Measurements from ENCODE around the gene PEAK1.

The PEAK1 gene

DNA sequence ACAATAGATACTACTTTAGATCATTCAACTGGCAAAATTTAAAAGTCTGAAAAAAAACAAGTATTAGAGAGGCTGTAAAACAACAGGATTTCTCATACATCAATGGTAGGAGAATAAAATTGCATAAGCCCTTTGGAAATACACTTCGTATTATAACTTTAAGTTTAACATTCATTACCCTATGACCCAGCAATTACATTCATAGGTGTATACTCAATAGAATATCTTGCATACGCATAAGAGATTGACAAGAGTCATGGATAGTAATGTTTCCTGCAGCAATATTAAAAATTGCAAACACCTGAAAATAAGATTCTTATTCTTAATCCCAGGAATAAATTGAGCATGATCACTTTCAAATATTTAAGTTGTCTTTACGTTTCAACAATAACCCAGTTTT, 63.6 kb downstream of the PEAK1 start:
- Histone ChIP-seq H2BK5ac (ENCODE audit: low read depth, low read length, poor library complexity) (no peak overlapping the region), H3K79me1 (ENCODE audit: low read length) (no peaks in the 10 kb centered on the region), H3K27me3 (ENCODE audit: insufficient read depth, low read length) (no peaks in the 10 kb centered on the region), H3K4me2 (ENCODE audit: low read length) (no peak overlapping the region), H2BK120ac (ENCODE audit: insufficient read depth, low read length, poor library complexity) (no peak overlapping the region), H3K4me1 (ENCODE audit: control insufficient read depth in 1 of 2, insufficient read depth in 2 of 2, low read length in 2 of 2) (peaks cover 0 to 2% of the 10 kb centered on the region in 2 experiments), H3K27ac (ENCODE audit: low read depth, low read length) (no peak overlapping the region), H3K79me2 (ENCODE audit: control insufficient read depth, insufficient read depth, low read length, poor library complexity) (no peaks in the 10 kb centered on the region), H3K18ac (ENCODE audit: low read length) (no peak overlapping the region), H3K14ac (ENCODE audit: low read length) (no peak overlapping the region), H3K4me3 (ENCODE audit: low read depth, low read length) (no peak overlapping the region), H2BK12ac (ENCODE audit: low read length) (no peak overlapping the region), H4K8ac (ENCODE audit: low read depth, low read length) (no peak overlapping the region), H3K9me3 (ENCODE audit: insufficient read depth, low read depth, low read length) (no peaks in the 10 kb centered on the region), H4K91ac (ENCODE audit: low read depth, low read length) (no peak overlapping the region), H3K9ac (ENCODE audit: low read length) (no peak overlapping the region), H4K12ac (ENCODE audit: low read depth, low read length) (no peak overlapping the region), H3K23ac (ENCODE audit: low read length) (no peak overlapping the region), H2AK5ac (ENCODE audit: low read length) (no peak overlapping the region), H3K4ac (ENCODE audit: low read depth, low read length) (no peak overlapping the region), H3K36me3 (ENCODE audit: control insufficient read depth in 1 of 2, insufficient read depth in 2 of 2, low read length in 2 of 2) (no peaks in the 10 kb centered on the region), H2AFZ (ENCODE audit: insufficient read depth, low read length, poor library complexity) (no peak overlapping the region)
- no peak for DNase-seq
- no CpG with 5 or more reads among the region's 3 CpGs for WGBS (ENCODE audit: extremely low coverage, insufficient coverage, insufficient read length)

DNA sequence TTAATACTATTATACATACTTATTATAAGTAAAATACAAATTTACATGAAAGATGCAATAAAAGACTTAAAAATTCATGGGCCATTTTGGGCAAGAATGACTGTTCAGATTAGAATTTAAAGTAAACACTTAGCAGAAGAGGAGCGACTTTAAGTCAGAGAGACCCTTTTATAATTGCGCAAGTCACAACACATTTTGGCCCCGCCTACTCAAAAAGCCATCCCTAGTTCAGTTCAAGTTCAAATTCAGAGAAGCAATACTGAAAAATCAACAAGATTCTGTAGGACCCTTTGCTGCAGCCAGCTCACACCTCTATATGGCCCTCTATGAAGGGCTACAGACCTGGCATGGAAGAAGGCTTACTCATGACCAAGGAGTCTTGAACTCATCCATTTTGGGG, 64.6 kb downstream of the PEAK1 start:
- Histone ChIP-seq H3K79me1 (ENCODE audit: low read length) (no peaks in the 10 kb centered on the region), H3K36me3 (ENCODE audit: control insufficient read depth in 1 of 2, insufficient read depth in 2 of 2, low read length in 2 of 2) (no peaks in the 10 kb centered on the region), H3K27ac (ENCODE audit: low read depth, low read length) (no peak overlapping the region), H4K91ac (ENCODE audit: low read depth, low read length) (no peak overlapping the region), H3K4ac (ENCODE audit: low read depth, low read length) (no peak overlapping the region), H3K9ac (ENCODE audit: low read length) (no peak overlapping the region), H2BK12ac (ENCODE audit: low read length) (no peak overlapping the region), H3K4me2 (ENCODE audit: low read length) (no peak overlapping the region), H3K79me2 (ENCODE audit: control insufficient read depth, insufficient read depth, low read length, poor library complexity) (no peaks in the 10 kb centered on the region), H2AK5ac (ENCODE audit: low read length) (no peak overlapping the region), H3K23ac (ENCODE audit: low read length) (no peak overlapping the region), H3K9me3 (ENCODE audit: insufficient read depth, low read depth, low read length) (no peaks in the 10 kb centered on the region), H2BK5ac (ENCODE audit: low read depth, low read length, poor library complexity) (no peak overlapping the region), H2BK120ac (ENCODE audit: insufficient read depth, low read length, poor library complexity) (no peak overlapping the region), H3K27me3 (ENCODE audit: insufficient read depth, low read length) (no peaks in the 10 kb centered on the region), H4K8ac (ENCODE audit: low read depth, low read length) (no peak overlapping the region), H3K18ac (ENCODE audit: low read length) (no peak overlapping the region), H3K14ac (ENCODE audit: low read length) (no peak overlapping the region), H4K12ac (ENCODE audit: low read depth, low read length) (no peak overlapping the region), H3K4me1 (ENCODE audit: control insufficient read depth in 1 of 2, insufficient read depth in 2 of 2, low read length in 2 of 2) (peaks cover 0 to 2% of the 10 kb centered on the region in 2 experiments), H2AFZ (ENCODE audit: insufficient read depth, low read length, poor library complexity) (no peak overlapping the region), H3K4me3 (ENCODE audit: low read depth, low read length) (no peak overlapping the region)
- DNase-seq, result no peak
- WGBS (ENCODE audit: extremely low coverage, insufficient coverage, insufficient read length), result no CpG with 5 or more reads among the region's 3 CpGs

DNA sequence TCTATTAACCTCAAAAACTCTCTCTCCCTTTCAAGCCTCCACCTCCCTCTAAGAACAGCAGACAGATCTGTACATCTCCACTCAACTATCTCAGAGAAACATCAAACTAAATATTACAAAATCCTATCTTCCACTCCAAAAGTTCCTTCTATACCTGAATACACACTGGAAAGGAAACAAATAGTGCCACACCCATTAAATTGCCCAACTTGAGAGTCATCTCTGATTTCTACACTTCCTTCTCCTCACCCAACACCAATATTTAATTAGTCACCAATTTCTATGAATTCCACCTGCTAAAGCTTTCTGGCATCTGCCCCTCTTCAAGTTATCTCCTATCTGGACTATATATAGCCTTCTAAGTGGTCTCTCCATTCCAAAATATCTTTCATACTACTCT, 65.8 kb downstream of the PEAK1 start:
- Histone ChIP-seq H3K23ac (ENCODE audit: low read length) (no peak overlapping the region), H3K27me3 (ENCODE audit: insufficient read depth, low read length) (no peaks in the 10 kb centered on the region), H3K4me2 (ENCODE audit: low read length) (no peak overlapping the region), H3K4ac (ENCODE audit: low read depth, low read length) (no peak overlapping the region), H4K12ac (ENCODE audit: low read depth, low read length) (no peak overlapping the region), H3K4me3 (ENCODE audit: low read depth, low read length) (no peak overlapping the region), H3K4me1 (ENCODE audit: control insufficient read depth in 1 of 2, insufficient read depth in 2 of 2, low read length in 2 of 2) (peaks cover 0 to 2% of the 10 kb centered on the region in 2 experiments), H3K36me3 (ENCODE audit: control insufficient read depth in 1 of 2, insufficient read depth in 2 of 2, low read length in 2 of 2) (no peaks in the 10 kb centered on the region), H2BK12ac (ENCODE audit: low read length) (no peak overlapping the region), H3K27ac (ENCODE audit: low read depth, low read length) (no peak overlapping the region), H2BK5ac (ENCODE audit: low read depth, low read length, poor library complexity) (no peak overlapping the region), H2AK5ac (ENCODE audit: low read length) (no peak overlapping the region), H2BK120ac (ENCODE audit: insufficient read depth, low read length, poor library complexity) (no peak overlapping the region), H3K79me1 (ENCODE audit: low read length) (no peaks in the 10 kb centered on the region), H3K9me3 (ENCODE audit: insufficient read depth, low read depth, low read length) (no peaks in the 10 kb centered on the region), H3K79me2 (ENCODE audit: control insufficient read depth, insufficient read depth, low read length, poor library complexity) (no peaks in the 10 kb centered on the region), H3K18ac (ENCODE audit: low read length) (no peak overlapping the region), H3K14ac (ENCODE audit: low read length) (no peak overlapping the region), H4K8ac (ENCODE audit: low read depth, low read length) (no peak overlapping the region), H3K9ac (ENCODE audit: low read length) (no peak overlapping the region), H2AFZ (ENCODE audit: insufficient read depth, low read length, poor library complexity) (no peak overlapping the region), H4K91ac (ENCODE audit: low read depth, low read length) (no peak overlapping the region)
- DNase-seq, result no peak

DNA sequence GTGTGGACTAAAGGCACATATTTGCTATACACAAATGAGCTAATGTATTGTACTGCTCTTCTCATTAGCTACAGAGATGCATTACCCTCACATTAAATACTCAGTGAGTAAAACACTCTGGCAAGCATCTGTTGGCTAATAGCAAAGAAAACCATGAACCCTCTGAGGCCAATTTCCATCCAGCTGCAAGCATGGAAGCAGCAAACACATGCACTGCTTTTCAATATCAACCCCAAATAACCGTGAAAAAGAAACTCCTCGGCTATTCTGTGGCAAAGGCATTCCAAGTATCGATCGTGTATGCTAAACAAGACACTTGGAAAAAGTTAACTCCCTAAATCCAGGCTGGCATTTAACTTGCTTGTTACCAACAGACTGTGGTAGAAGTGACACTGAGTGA, 67.0 kb downstream of the PEAK1 start:
- WGBS (ENCODE audit: extremely low coverage, insufficient coverage, insufficient read length), result no CpG with 5 or more reads among the region's 4 CpGs
- Histone ChIP-seq H3K79me2 (ENCODE audit: control insufficient read depth, insufficient read depth, low read length, poor library complexity) (no peaks in the 10 kb centered on the region), H2BK12ac (ENCODE audit: low read length) (no peak overlapping the region), H2BK120ac (ENCODE audit: insufficient read depth, low read length, poor library complexity) (no peak overlapping the region), H3K4me2 (ENCODE audit: low read length) (no peak overlapping the region), H2AFZ (ENCODE audit: insufficient read depth, low read length, poor library complexity) (no peak overlapping the region), H3K23ac (ENCODE audit: low read length) (no peak overlapping the region), H4K12ac (ENCODE audit: low read depth, low read length) (no peak overlapping the region), H4K8ac (ENCODE audit: low read depth, low read length) (no peak overlapping the region), H2BK5ac (ENCODE audit: low read depth, low read length, poor library complexity) (no peak overlapping the region), H3K18ac (ENCODE audit: low read length) (no peak overlapping the region), H2AK5ac (ENCODE audit: low read length) (no peak overlapping the region), H3K9me3 (ENCODE audit: insufficient read depth, low read depth, low read length) (no peaks in the 10 kb centered on the region), H3K36me3 (ENCODE audit: control insufficient read depth in 1 of 2, insufficient read depth in 2 of 2, low read length in 2 of 2) (no peaks in the 10 kb centered on the region), H3K27ac (ENCODE audit: low read depth, low read length) (no peak overlapping the region), H4K91ac (ENCODE audit: low read depth, low read length) (no peak overlapping the region), H3K4me1 (ENCODE audit: control insufficient read depth in 1 of 2, insufficient read depth in 2 of 2, low read length in 2 of 2) (peaks cover 0 to 2% of the 10 kb centered on the region in 2 experiments), H3K14ac (ENCODE audit: low read length) (no peak overlapping the region), H3K27me3 (ENCODE audit: insufficient read depth, low read length) (no peaks in the 10 kb centered on the region), H3K4me3 (ENCODE audit: low read depth, low read length) (no peak overlapping the region), H3K4ac (ENCODE audit: low read depth, low read length) (no peak overlapping the region), H3K9ac (ENCODE audit: low read length) (no peak overlapping the region), H3K79me1 (ENCODE audit: low read length) (no peaks in the 10 kb centered on the region)
- no peak for DNase-seq

All from trophoblast cell (in vitro differentiated cells and primary cell).